ENCODE data around the gene SULF2. TPM values are rescaled to one million over a fixed set of nuclear protein-coding genes. Genes with fewer than 3 reads are reported as not detected.

Gene SULF2
- total RNA-seq, 3 donors from 2014 or later = 36.3 to 62.5 (median 58.0) TPM

DNA sequence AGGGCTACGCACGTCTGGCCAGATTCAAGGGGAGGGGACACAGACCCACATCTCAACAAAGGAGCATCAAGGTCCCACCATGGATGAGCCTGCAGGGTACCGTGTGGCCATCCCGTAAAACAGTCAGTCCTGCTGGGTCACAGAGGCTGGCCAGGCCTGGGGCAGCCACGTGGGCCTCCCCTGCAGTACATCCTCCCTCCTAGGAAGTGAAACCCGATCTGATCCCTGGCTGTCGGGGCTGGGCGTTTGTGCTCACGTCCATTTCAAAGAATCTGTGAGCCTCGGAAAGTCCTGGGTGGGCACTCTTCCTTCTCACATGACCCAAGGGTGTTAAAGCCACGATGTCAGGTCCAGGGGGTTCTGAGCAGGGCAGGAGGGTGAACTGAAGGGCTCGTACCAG is 14.3 kb downstream of the SULF2 start:
- no peak for TF ChIP-seq POLR2A (IDR thresholded peaks at IDR 0.05)
- no peak for TF ChIP-seq POLR2AphosphoS5 (IDR thresholded peaks at IDR 0.05)
- TF ChIP-seq, protein P1, sequence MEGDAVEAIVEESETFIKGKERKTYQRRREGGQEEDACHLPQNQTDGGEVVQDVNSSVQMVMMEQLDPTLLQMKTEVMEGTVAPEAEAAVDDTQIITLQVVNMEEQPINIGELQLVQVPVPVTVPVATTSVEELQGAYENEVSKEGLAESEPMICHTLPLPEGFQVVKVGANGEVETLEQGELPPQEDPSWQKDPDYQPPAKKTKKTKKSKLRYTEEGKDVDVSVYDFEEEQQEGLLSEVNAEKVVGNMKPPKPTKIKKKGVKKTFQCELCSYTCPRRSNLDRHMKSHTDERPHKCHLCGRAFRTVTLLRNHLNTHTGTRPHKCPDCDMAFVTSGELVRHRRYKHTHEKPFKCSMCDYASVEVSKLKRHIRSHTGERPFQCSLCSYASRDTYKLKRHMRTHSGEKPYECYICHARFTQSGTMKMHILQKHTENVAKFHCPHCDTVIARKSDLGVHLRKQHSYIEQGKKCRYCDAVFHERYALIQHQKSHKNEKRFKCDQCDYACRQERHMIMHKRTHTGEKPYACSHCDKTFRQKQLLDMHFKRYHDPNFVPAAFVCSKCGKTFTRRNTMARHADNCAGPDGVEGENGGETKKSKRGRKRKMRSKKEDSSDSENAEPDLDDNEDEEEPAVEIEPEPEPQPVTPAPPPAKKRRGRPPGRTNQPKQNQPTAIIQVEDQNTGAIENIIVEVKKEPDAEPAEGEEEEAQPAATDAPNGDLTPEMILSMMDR (IDR thresholded peaks at IDR 0.05) = no peak
- Histone ChIP-seq H3K4me1 (no peaks in the 10 kb centered on the region), H3K9me3 (peaks cover 0 to 5% of the 10 kb centered on the region in 2 donors), H3K27ac (no peak overlapping the region), H3K27me3 (no peaks in the 10 kb centered on the region), H3K36me3 (no peaks in the 10 kb centered on the region), H3K4me3 (no peak overlapping the region)
- intact Hi-C loops (cut with DNase I; ENCODE audit: low total_unique reads) = no loop called here
- no peak for DNase-seq (ENCODE audit: low spot score in 2 of 2)

GRCh38 chr20:47768016-47768824 is 17.1 kb downstream of the SULF2 start:
- DNase-seq (ENCODE audit: low spot score in 2 of 2) = no peak
- H3K27ac ChIP-seq = peak overlapping the region in 1 of 2 donors; percentile 32
- TF ChIP-seq POLR2A (IDR thresholded peaks at IDR 0.05) = no peak
- TF ChIP-seq, protein P1 (IDR thresholded peaks at IDR 0.05) = no peak
- no peak for TF ChIP-seq POLR2AphosphoS5 (IDR thresholded peaks at IDR 0.05)
- no peak overlapping the region for H3K4me3 ChIP-seq
- intact Hi-C loops (cut with DNase I; ENCODE audit: low total_unique reads) = no loop called here
- H3K9me3 ChIP-seq = peaks cover 0 to 5% of the 10 kb centered on the region in 2 donors
- H3K4me1 ChIP-seq = no peaks in the 10 kb centered on the region
- no peaks in the 10 kb centered on the region for H3K27me3 ChIP-seq
- H3K36me3 ChIP-seq = no peaks in the 10 kb centered on the region

- Histone ChIP-seq H3K9me3 (peaks cover 0 to 5% of the 10 kb centered on the region in 2 donors), H3K36me3 (no peaks in the 10 kb centered on the region), H3K27ac (no peak overlapping the region), H3K27me3 (no peaks in the 10 kb centered on the region), H3K4me1 (no peaks in the 10 kb centered on the region), H3K4me3 (no peak overlapping the region)
- TF ChIP-seq POLR2A (IDR thresholded peaks at IDR 0.05) (no peak), POLR2AphosphoS5 (IDR thresholded peaks at IDR 0.05) (no peak)
- TF ChIP-seq, protein P1 (IDR thresholded peaks at IDR 0.05) = no peak
- no peak for DNase-seq (ENCODE audit: low spot score in 2 of 2)
- intact Hi-C loops (cut with DNase I; ENCODE audit: low total_unique reads) = no loop called here
Measured at GRCh38 chr20:47765691-47766594, 19.3 kb downstream of the SULF2 start.

- H3K4me1 ChIP-seq = no peaks in the 10 kb centered on the region
- no peaks in the 10 kb centered on the region for H3K36me3 ChIP-seq
- no peaks in the 10 kb centered on the region for H3K27me3 ChIP-seq
- H3K27ac ChIP-seq = no peak overlapping the region
- no peak for DNase-seq (ENCODE audit: low spot score in 2 of 2)
- intact Hi-C loops (cut with DNase I; ENCODE audit: low total_unique reads) = no loop called here
- no peaks in the 10 kb centered on the region for H3K9me3 ChIP-seq
- TF ChIP-seq POLR2A (IDR thresholded peaks at IDR 0.05) = no peak
- TF ChIP-seq, protein P1 (IDR thresholded peaks at IDR 0.05) = no peak
- no peak for TF ChIP-seq POLR2AphosphoS5 (IDR thresholded peaks at IDR 0.05)
- no peak overlapping the region for H3K4me3 ChIP-seq
Measured at GRCh38 chr20:47765271-47765670, 20.0 kb downstream of the SULF2 start.
